K562 (cell line): ENCODE results near the gene BCAR3. TPM values are rescaled to one million over a fixed set of nuclear protein-coding genes. Genes with fewer than 3 reads are reported as not detected.

ENCODE experiments used
- ATAC-seq: fragments of 200-7000 bp; cut with Tn5 transposase; 3 replicates; pipeline ENCODE4 v1.9.1; 2020; ENCODE audit warnings: moderate library complexity
- BruUV-seq: library from RNA; stranded (reverse); fragments of 400-500 nt; replicated peaks from 2 replicates; lab custom pipeline; 2021; lab: Mats Ljungman, UMichigan
- CTCF ChIA-PET: fragments of 300-600 bp; formaldehyde crosslinking; extraction: SDS; loops from one replicate; lab custom pipeline; 2021; ENCODE audit warnings: low intra/inter-chr PET ratio; lab: Yijun Ruan, JAX
- POLR2A ChIA-PET: fragments of 300-600, 350-650 bp; sonication (Branson Sonifier 250); formaldehyde crosslinking; extraction: SDS; loops from one replicate; lab custom pipeline; 2021; ENCODE audit warnings: antibody characterized with exemption, inconsistent platforms; lab: Yijun Ruan, JAX
- DNase-seq, 4 experiments: peaks; one replicate each; pipeline versions ENCODE4 v3.0.0 to v3.0.0-alpha.2; 2011 to 2018; ENCODE audit warnings: low spot score in 3 of 4, mixed read lengths in 3 of 4; ENCODE audit errors: extremely low read depth in 1 of 4
- FAIRE-seq: peaks from 2 replicates; lab custom pipeline; 2011; peaks lifted over from hg19 to GRCh38; lab: Jason Lieb, UNC
- H2AFZ ChIP-seq: 2 replicates; pipeline ENCODE4 v1.6.0; 2011; ENCODE audit warnings: low read depth, low read length, control low read depth, inconsistent platforms
- H3K27ac ChIP-seq: fragments of 200-600 bp; 3 replicates; pipeline ENCODE4 v1.8.0; 2011; ENCODE audit warnings: low read depth, mild to moderate bottlenecking, control low read depth, inconsistent platforms, low read length, moderate library complexity, mixed read lengths; ENCODE audit errors: extremely low read depth
- H3K27me3 ChIP-seq, 2 experiments: fragments of 300-600 bp in 1 of 2; 2 replicates in 1 of 2; 3 replicates in 1 of 2; pipeline versions ENCODE4 v1.6.0 to v1.8.0; 2011; ENCODE audit warnings: inconsistent platforms in 2 of 2, low read length in 2 of 2, mild to moderate bottlenecking in 1 of 2, mixed read lengths in 1 of 2, moderate library complexity in 1 of 2; ENCODE audit not compliant: control insufficient read depth in 2 of 2, insufficient read depth in 2 of 2
- H3K36me3 ChIP-seq: fragments of 300-600 bp; 3 replicates; pipeline ENCODE4 v1.8.0; 2011; ENCODE audit warnings: mild to moderate bottlenecking, low read length, inconsistent platforms; ENCODE audit not compliant: control insufficient read depth, insufficient read depth
- H3K4me1 ChIP-seq, 2 experiments: fragments of 200-600 bp in 1 of 2; replicated peaks in 1 of 2; 2 replicates in 1 of 2; 3 replicates in 1 of 2; pipeline versions ENCODE4 v1.5.1 to v1.8.0; 2011; ENCODE audit warnings: inconsistent platforms in 2 of 2, low read length in 2 of 2, mild to moderate bottlenecking in 1 of 2, mixed read lengths in 1 of 2, moderate library complexity in 1 of 2; ENCODE audit not compliant: control insufficient read depth in 2 of 2, insufficient read depth in 2 of 2
- H3K4me2 ChIP-seq: 2 replicates; pipeline ENCODE4 v1.6.1; 2011; ENCODE audit warnings: low read length, control low read depth, inconsistent platforms, mixed read lengths; ENCODE audit not compliant: insufficient read depth
- H3K4me3 ChIP-seq: fragments of 200-600 bp; sonication (generic), shearing (Covaris generic); 2 replicates; pipeline ENCODE4 v1.5.1; 2016; ENCODE audit warnings: control low read depth, inconsistent platforms
- H3K79me2 ChIP-seq: fragments of 200-600 bp; 3 replicates; pipeline ENCODE4 v1.8.0; 2011; ENCODE audit warnings: low read length, inconsistent platforms; ENCODE audit not compliant: control insufficient read depth, insufficient read depth
- H3K9ac ChIP-seq, 2 experiments: 2 replicates each; pipeline versions ENCODE4 v1.6.0 to v1.6.1; 2011; ENCODE audit warnings: low read depth in 2 of 2, low read length in 2 of 2, control low read depth in 1 of 2, inconsistent platforms in 1 of 2, mild to moderate bottlenecking in 1 of 2, mixed read lengths in 1 of 2; ENCODE audit not compliant: insufficient read depth in 1 of 2
- H3K9me1 ChIP-seq: one replicate; pipeline ENCODE4 v1.6.0; 2011; ENCODE audit warnings: inconsistent platforms, mild to moderate bottlenecking, low read length, moderate library complexity; ENCODE audit not compliant: control insufficient read depth, insufficient read depth
- H3K9me3 ChIP-seq: replicated peaks from 2 replicates; pipeline ENCODE4 v1.5.1; 2011; ENCODE audit warnings: low read depth, low read length, inconsistent platforms; ENCODE audit not compliant: control insufficient read depth, insufficient read depth
- H4K20me1 ChIP-seq: replicated peaks from 2 replicates; pipeline ENCODE4 v1.6.1; 2011; ENCODE audit warnings: low read length, inconsistent platforms, mixed read lengths; ENCODE audit not compliant: control insufficient read depth, insufficient read depth
- FOXP1 ChIP-seq: sonication (generic); formaldehyde crosslinking; IDR thresholded peaks from 2 replicates; pipeline ENCODE4 v1.8.0; 2022; ENCODE audit warnings: mild to moderate bottlenecking, missing genetic modification reagents
- RAD21 ChIP-seq, 2 experiments: fragments of 250-450 bp in 1 of 2; fragments of 450-650 bp in 1 of 2; sonication (Bioruptor Pico) in 1 of 2; formaldehyde crosslinking in 1 of 2; IDR thresholded peaks in 1 of 2; conservative IDR thresholded peaks in 1 of 2; 2 replicates each; pipeline versions ENCODE4 v1.4.0 to v1.8.0; 2020 to 2022; ENCODE audit warnings: mild to moderate bottlenecking in 2 of 2, moderate library complexity in 1 of 2
- ZKSCAN1 ChIP-seq: fragments of 150-350 bp; IDR thresholded peaks from 2 replicates; pipeline ENCODE4 v1.6.1; 2016; ENCODE audit warnings: low read depth, low read length
- WGBS: fragments of 100-300 bp; shearing (Covaris generic); methylation state at CpG from one replicate; pipeline ENCODE4 v1.1.6; 2016; ENCODE audit warnings: low coverage, mixed read lengths; ENCODE audit not compliant: insufficient coverage; ENCODE audit errors: missing lambda C conversion rate; 5-methylcytosine and 5-hydroxymethylcytosine counted together
- in situ Hi-C: fragments of 300-500 bp; cut with MboI; formaldehyde crosslinking; loops from 4 replicates; pipeline ENCODE4 v1.15.0; 2018; ENCODE audit warnings: inconsistent platforms, mixed read lengths
- intact Hi-C: fragments of 100-400 bp; cut with micrococcal nuclease; formaldehyde crosslinking; loops from 2 replicates; pipeline ENCODE4 v1.14.2; 2022
- polyA plus RNA-seq, 8 experiments: library from polyadenylated mRNA; depleted of rRNA in 4 of 8; stranded (reverse) in 5 of 8; unstranded in 3 of 8; fragments of >200 nt; fragmentation: Nextera tagmentation in 2 of 8; fragmentation: Illumina TruSeq in 1 of 8; extraction: Ambion mirVana in 2 of 8; extraction: Trizol in 1 of 8; gene quantifications; 2 replicates each; pipeline versions ENCODE4 v1.2.1 to v1.2.3, GENCODE V29; 2011 to 2014; ENCODE audit warnings: inconsistent platforms in 1 of 8, missing spikeins in 1 of 8
- total RNA-seq, 7 experiments: library from RNA; depleted of rRNA in 6 of 7; stranded (reverse); fragments of >200 nt in 6 of 7; fragmentation: Illumina TruSeq in 2 of 7; extraction: Trizol in 2 of 7; gene quantifications; 2 replicates each; pipeline versions ENCODE4 v1.2.1 to v1.2.3, GENCODE V29; 2011 to 2021; ENCODE audit warnings: low replicate concordance in 1 of 7

BCAR3 gene
- total and polyA plus RNA-seq, 9 of the 15 experiments (the other 6 are each of a cell fraction or from before 2014, with no cell fraction given) = 1.8 to 6.3 (median 3.8) TPM

- WGBS = 24% methylated on average over 11 of the region's 11 CpGs
Measured at GRCh38 chr1:93619507-93620171, 62.0 kb downstream of the BCAR3 start.

More at GRCh38 chr1:93619507-93620171, 62.0 kb downstream of the BCAR3 start:
- Histone ChIP-seq H3K79me2 (no peaks in the 10 kb centered on the region), H3K27me3 (no peaks in the 10 kb centered on the region), H3K9ac (no peak overlapping the region), H3K4me3 (no peak overlapping the region), H2AFZ (no peak overlapping the region), H3K4me1 (peaks cover 0 to 4% of the 10 kb centered on the region in 2 experiments; a peak in 3 of 5 replicates), H3K27ac (no peak overlapping the region), H3K4me2 (no peak overlapping the region), H3K36me3 (no peaks in the 10 kb centered on the region), H3K9me3 (no peaks in the 10 kb centered on the region), H4K20me1 (no peaks in the 10 kb centered on the region), H3K9me1 (no peaks in the 10 kb centered on the region)
- no peak for FAIRE-seq
- TF ChIP-seq RAD21 (CRISPR knock-in tag; conservative IDR thresholded peaks at IDR 0.05 in 1 of 2, IDR thresholded peaks at IDR 0.05 in 1 of 2) (peak; percentile 7 to 32; a peak in 1 of 4 replicates), ZKSCAN1 (0 out of 2 replicates have a peak, but pooled peaks have one; percentile 55), FOXP1 (CRISPR knock-in tag) (no peak)
- CTCF ChIA-PET = interaction anchor here (1.3 kb wide), 1 partner anchor 182 kb away, joined by 3 read pairs; no protein-coding TSS in a partner anchor
- POLR2A ChIA-PET = interaction anchor here (1.0 kb wide), 1 partner anchor 21 kb away, joined by 3 read pairs; no protein-coding TSS in a partner anchor
- in situ Hi-C loops = loop anchor here (5.0 to 10.0 kb wide), 2 partner anchors 172 to 315 kb away; partner anchors contain the start of gene FNBP1L
- intact Hi-C loops = loop anchor here (2.0 to 10.0 kb wide), 2 partner anchors 181 to 715 kb away; no protein-coding TSS in a partner anchor
- ATAC-seq = peak; percentile 30; the same call in 2 of the 3 replicates
- DNase-seq = no peak
- BruUV-seq = no TSS peak
